Measurements from ENCODE around the gene LAS1L.
A peak's percentile ranks its signal among the peaks of the same experiment; 100 is the strongest.

The LAS1L gene

DNA sequence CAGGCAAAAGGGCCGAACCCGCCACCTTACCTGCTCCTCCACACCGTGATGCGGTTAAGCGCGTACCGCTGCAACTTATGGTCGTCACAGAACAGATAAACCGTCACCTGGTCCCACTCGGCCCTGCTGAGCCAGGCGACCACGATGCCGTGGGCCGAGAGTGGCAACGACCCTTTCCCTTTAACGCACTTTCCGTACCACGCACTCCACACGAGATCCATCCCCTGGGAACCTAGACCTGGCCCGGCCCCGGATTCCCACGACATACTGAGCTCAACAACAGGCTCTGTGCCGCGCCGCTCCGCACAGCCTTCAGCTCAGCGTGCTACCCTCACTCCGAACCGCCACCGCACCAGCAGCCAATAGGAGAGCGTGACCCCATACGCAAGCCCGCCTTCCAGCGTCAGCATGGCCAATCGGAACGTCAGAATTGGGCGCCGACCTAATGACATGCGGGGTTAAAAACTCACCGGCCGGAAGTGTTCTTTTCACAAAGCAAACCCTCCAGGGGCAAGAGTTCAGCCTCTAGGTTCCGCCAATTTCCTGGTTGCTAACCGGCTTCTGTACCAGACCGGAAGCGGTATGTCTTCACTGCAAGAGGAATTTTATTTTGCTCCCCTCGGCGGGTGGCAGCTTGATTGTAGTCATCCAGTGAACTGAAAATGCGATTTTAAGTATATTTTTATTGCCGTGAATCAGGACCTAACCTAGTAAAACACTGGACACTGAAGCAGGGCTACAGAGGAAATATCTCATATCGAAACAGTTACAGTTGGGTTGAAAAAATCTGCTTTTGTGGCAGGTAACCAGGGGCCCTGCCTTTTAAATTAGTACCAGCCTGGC, at the start of gene LAS1L:
LAS1L (minus strand) TSS at position 338 of the 843 bp plus-strand sequence; CDS start at position 266, 72 bp downstream.
- TF ChIP-seq, protein P1, sequence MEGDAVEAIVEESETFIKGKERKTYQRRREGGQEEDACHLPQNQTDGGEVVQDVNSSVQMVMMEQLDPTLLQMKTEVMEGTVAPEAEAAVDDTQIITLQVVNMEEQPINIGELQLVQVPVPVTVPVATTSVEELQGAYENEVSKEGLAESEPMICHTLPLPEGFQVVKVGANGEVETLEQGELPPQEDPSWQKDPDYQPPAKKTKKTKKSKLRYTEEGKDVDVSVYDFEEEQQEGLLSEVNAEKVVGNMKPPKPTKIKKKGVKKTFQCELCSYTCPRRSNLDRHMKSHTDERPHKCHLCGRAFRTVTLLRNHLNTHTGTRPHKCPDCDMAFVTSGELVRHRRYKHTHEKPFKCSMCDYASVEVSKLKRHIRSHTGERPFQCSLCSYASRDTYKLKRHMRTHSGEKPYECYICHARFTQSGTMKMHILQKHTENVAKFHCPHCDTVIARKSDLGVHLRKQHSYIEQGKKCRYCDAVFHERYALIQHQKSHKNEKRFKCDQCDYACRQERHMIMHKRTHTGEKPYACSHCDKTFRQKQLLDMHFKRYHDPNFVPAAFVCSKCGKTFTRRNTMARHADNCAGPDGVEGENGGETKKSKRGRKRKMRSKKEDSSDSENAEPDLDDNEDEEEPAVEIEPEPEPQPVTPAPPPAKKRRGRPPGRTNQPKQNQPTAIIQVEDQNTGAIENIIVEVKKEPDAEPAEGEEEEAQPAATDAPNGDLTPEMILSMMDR (IDR thresholded peaks at IDR 0.05; ENCODE audit: low read length), result no peak
- TF ChIP-seq EZH2phosphoT487 (IDR thresholded peaks at IDR 0.05; ENCODE audit: low read length) (no peak), EZH2 (optimal IDR thresholded peaks at IDR 0.05; ENCODE audit: low read depth, low read length) (no peak)
- Histone ChIP-seq H3K4me2 (ENCODE audit: low read depth, low read length) (peak within 1 kb of the TSS; percentile 79), H3F3A (ENCODE audit: insufficient read depth, low read length) (no peaks in the 10 kb centered on the region; the same call in 1 of the 2 replicates), H3K9ac (ENCODE audit: low read length) (peak within 1 kb of the TSS; percentile 80), H3K9me3 (replicated peaks; ENCODE audit: insufficient read depth, low read length) (no peaks in the 10 kb centered on the region), H3K36me3 (replicated peaks; ENCODE audit: insufficient read depth, low read length) (no peaks in the 10 kb centered on the region), H3K79me2 (ENCODE audit: low read length) (peaks cover 28% of the 10 kb centered on the region), H3K9me2 (replicated peaks; ENCODE audit: insufficient read depth, low read length) (no peaks in the 10 kb centered on the region), H3K4me1 (ENCODE audit: low read length) (0 out of 2 replicates have a peak, but pooled peaks cover 8% of the 10 kb centered on the region), H3K4me3 (ENCODE audit: low read length) (peak within 1 kb of the TSS; percentile 90), H2AFZ (ENCODE audit: low read length) (peak within 1 kb of the TSS; percentile 68), H4K20me1 (ENCODE audit: insufficient read depth, low read length) (no peaks in the 10 kb centered on the region), H3K27ac (ENCODE audit: low read length) (peak within 1 kb of the TSS; percentile 53; the same call in 1 of the 2 replicates), H3K27me3 (replicated peaks; ENCODE audit: insufficient read depth, low read length) (no peaks in the 10 kb centered on the region)
- peak; percentile 92 for DNase-seq

DNA sequence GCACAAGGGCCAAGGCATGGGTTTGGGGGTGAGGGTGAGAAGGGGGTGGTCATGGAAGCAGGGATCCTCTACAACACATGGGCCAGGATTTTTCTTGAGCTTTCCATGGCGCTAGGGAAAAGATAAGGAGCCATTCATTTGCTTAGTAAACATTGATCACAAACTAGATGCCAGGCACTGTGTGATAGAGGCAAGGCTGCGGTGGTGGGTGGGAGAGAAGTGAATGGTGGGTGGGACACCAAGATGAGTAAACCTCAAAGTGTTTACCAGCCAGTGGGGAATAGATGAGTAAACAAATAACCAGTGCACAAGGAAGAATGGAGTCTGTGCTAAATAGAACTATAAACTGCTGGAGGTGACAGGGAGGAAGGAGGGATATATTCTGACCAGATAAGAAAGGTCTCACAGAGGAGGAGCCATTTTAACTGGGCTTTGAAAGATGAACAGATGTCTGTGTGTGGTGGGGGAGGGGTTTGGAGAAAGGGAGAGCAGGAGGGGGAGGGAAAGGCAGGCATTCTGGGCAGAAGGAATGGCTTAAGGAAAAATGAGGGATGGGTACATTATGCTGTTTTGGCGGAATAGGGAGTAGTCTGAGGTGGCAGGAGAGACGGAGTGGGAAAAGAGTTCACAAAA, 48.0 kb upstream of the LAS1L start:
- no peaks in the 10 kb centered on the region for H3K36me3 ChIP-seq (replicated peaks; ENCODE audit: insufficient read depth, low read length)
- no peak for DNase-seq
- no peaks in the 10 kb centered on the region for H3K79me2 ChIP-seq (ENCODE audit: low read length)
- H3K9ac ChIP-seq (ENCODE audit: low read length), result no peak overlapping the region
- no peak overlapping the region for H3K4me3 ChIP-seq (ENCODE audit: low read length)
- no peaks in the 10 kb centered on the region for H3K27me3 ChIP-seq (replicated peaks; ENCODE audit: insufficient read depth, low read length)
- no peaks in the 10 kb centered on the region for H3K9me3 ChIP-seq (replicated peaks; ENCODE audit: insufficient read depth, low read length)
- H4K20me1 ChIP-seq (ENCODE audit: insufficient read depth, low read length), result no peaks in the 10 kb centered on the region
- H3K27ac ChIP-seq (ENCODE audit: low read length), result no peak overlapping the region
- H3K4me2 ChIP-seq (ENCODE audit: low read depth, low read length), result no peak overlapping the region; the same call in 1 of the 2 replicates
- no peaks in the 10 kb centered on the region for H3F3A ChIP-seq (ENCODE audit: insufficient read depth, low read length)
- TF ChIP-seq EZH2 (optimal IDR thresholded peaks at IDR 0.05; ENCODE audit: low read depth, low read length) (no peak), EZH2phosphoT487 (IDR thresholded peaks at IDR 0.05; ENCODE audit: low read length) (no peak)
- TF ChIP-seq, protein P1 (IDR thresholded peaks at IDR 0.05; ENCODE audit: low read length), result no peak
- no peaks in the 10 kb centered on the region for H3K4me1 ChIP-seq (ENCODE audit: low read length)
- H2AFZ ChIP-seq (ENCODE audit: low read length), result peak overlapping the region; percentile 1; the same call in 1 of the 2 replicates
- no peaks in the 10 kb centered on the region for H3K9me2 ChIP-seq (replicated peaks; ENCODE audit: insufficient read depth, low read length)

DNA sequence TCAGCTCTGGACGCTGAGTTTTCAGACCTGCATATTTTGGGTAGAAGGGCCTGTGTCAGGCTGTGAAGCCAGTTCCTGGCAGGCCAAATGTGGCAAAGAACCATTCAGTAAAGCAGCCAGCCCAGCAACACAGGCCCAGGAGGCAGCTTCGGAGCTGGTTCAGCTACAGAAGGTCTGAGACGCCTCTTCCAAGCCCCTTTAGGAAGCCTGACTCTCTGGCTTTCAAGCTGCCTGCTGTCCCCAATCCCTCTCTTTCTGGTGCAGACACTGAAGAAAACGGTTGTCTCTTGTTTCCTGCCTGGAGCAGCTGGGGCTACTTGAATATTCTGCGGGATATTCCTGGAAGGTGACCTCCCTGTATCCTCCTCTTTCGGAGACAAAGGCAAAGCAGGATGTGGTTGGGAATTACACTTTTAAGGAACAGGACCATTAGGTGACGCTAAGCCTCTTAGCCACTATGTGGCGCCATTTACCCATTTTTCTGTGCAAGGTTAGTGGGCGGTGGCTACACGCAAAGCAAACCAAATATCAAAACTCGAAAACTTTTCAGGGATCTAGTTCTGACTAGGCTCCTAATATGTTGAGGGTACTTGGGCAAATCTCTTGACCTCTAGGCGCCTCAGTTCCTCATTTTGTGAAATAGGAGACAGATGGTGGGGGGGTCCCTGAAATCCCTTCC, 47.2 kb upstream of the LAS1L start:
- Histone ChIP-seq H3K4me1 (ENCODE audit: low read length) (no peaks in the 10 kb centered on the region), H3K4me2 (ENCODE audit: low read depth, low read length) (peak overlapping the region; percentile 17; the same call in 1 of the 2 replicates), H2AFZ (ENCODE audit: low read length) (peak overlapping the region; percentile 1; the same call in 1 of the 2 replicates), H3K79me2 (ENCODE audit: low read length) (no peaks in the 10 kb centered on the region), H3K36me3 (replicated peaks; ENCODE audit: insufficient read depth, low read length) (no peaks in the 10 kb centered on the region), H3K9ac (ENCODE audit: low read length) (no peak overlapping the region), H3K9me3 (replicated peaks; ENCODE audit: insufficient read depth, low read length) (no peaks in the 10 kb centered on the region), H4K20me1 (ENCODE audit: insufficient read depth, low read length) (no peaks in the 10 kb centered on the region), H3F3A (ENCODE audit: insufficient read depth, low read length) (no peaks in the 10 kb centered on the region), H3K9me2 (replicated peaks; ENCODE audit: insufficient read depth, low read length) (no peaks in the 10 kb centered on the region), H3K27ac (ENCODE audit: low read length) (no peak overlapping the region), H3K27me3 (replicated peaks; ENCODE audit: insufficient read depth, low read length) (no peaks in the 10 kb centered on the region), H3K4me3 (ENCODE audit: low read length) (no peak overlapping the region)
- peak; percentile 64 for DNase-seq
- no peak for TF ChIP-seq EZH2phosphoT487 (IDR thresholded peaks at IDR 0.05; ENCODE audit: low read length)
- TF ChIP-seq, protein P1 (IDR thresholded peaks at IDR 0.05; ENCODE audit: low read length), result peak; percentile 84
